ENCODE measurements around the gene PRDX5. TPM values are rescaled to one million over a fixed set of nuclear protein-coding genes. Genes with fewer than 3 reads are reported as not detected.

Gene PRDX5
- total RNA-seq, 2 experiments from 2014 or later = 103 to 105 TPM

DNA sequence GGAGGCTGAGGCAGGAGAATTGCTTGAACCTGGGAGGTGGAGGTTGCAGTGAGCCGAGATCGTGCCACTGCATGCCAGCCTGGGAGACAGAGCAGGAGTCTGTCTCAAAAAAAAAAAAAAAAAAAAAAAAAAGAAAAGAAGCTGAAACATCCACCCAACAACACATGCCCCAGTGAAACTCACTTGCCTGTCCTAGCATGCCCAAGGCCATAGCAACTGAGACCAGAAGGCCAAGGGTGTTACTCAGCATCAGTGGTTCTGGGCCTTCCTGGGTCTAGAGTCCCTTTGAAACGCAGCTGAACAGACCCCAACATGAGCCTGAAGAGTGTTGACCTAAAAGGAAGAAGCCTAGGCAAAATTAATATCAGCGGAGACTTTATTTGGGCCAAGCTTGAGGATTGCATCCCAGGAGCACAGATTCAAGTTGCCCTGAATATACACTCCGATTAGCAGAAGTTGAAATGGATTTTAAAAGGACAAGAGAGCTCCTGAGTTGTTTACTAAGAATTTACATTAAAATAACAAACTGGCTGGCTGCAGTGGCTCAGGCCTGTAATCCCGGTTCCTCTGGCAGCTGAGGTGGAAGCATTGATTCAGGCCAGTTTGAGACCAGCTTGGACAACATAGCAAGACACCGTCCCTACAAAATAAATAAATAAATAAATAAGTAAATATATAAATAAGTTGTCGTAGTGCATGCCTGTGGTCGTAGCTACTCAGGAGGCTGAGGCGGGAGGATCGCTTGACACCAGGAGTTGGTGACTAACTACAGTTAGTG is 7.0 kb downstream of the PRDX5 start:
- Mint-ChIP-seq H3K4me1 (ENCODE audit: low read depth) (peaks cover 6% of the 10 kb centered on the region), H3K9me3 (no peaks in the 10 kb centered on the region), H3K4me3 (no peak overlapping the region), H3K27ac (no peak overlapping the region), H3K36me3 (ENCODE audit: low read depth) (peaks cover 13% of the 10 kb centered on the region), H3K27me3 (no peaks in the 10 kb centered on the region)
- ChIA-PET CTCF (interaction anchor here (1.0 to 1.7 kb wide), 2 partner anchors 24 to 125 kb away, joined by 3 to 7 read pairs; no protein-coding TSS in a partner anchor), POLR2A (interaction anchor here (0.7 to 1.1 kb wide), 2 partner anchors 16 to 1471 kb away, joined by 3 read pairs; no protein-coding TSS in a partner anchor)
- DNase-seq (no peak), ATAC-seq (no peak)
- intact Hi-C loops (cut with micrococcal nuclease) = no loop called here
- no peak for TF ChIP-seq CTCF (IDR thresholded peaks at IDR 0.05)

- H3K4me1 Mint-ChIP-seq (ENCODE audit: low read depth) = peaks cover 14% of the 10 kb centered on the region
- no peaks in the 10 kb centered on the region for H3K36me3 Mint-ChIP-seq (ENCODE audit: low read depth)
- DNase-seq (no peak), ATAC-seq (no peak)
- H3K9me3 Mint-ChIP-seq = no peaks in the 10 kb centered on the region
- no peak overlapping the region for H3K4me3 Mint-ChIP-seq
- no peak overlapping the region for H3K27ac Mint-ChIP-seq
- ChIA-PET CTCF (interaction anchor here (0.8 to 1.5 kb wide), 2 partner anchors 9 to 27 kb away, joined by 4 to 5 read pairs; partner anchors contain the start of gene PRDX5), POLR2A (interaction anchor here (0.8 kb wide), 1 partner anchor 11 kb away, joined by 4 read pairs; no protein-coding TSS in a partner anchor)
- no peaks in the 10 kb centered on the region for H3K27me3 Mint-ChIP-seq
- intact Hi-C loops (cut with micrococcal nuclease) = no loop called here
- no peak for TF ChIP-seq CTCF (IDR thresholded peaks at IDR 0.05)
Measured at GRCh38 chr11:64327375-64327774, 9.5 kb downstream of the PRDX5 start.

GRCh38 chr11:64327993-64328392 is 10.1 kb downstream of the PRDX5 start:
- POLR2A ChIA-PET = interaction anchor here (0.8 kb wide), 1 partner anchor 12 kb away, joined by 4 read pairs; no protein-coding TSS in a partner anchor
- ATAC-seq = no peak
- H3K4me3 Mint-ChIP-seq = no peak overlapping the region
- H3K36me3 Mint-ChIP-seq (ENCODE audit: low read depth) = no peaks in the 10 kb centered on the region
- CTCF ChIA-PET = interaction anchor here (1.5 kb wide), 1 partner anchor 27 kb away, joined by 4 read pairs; no protein-coding TSS in a partner anchor
- H3K4me1 Mint-ChIP-seq (ENCODE audit: low read depth) = peaks cover 14% of the 10 kb centered on the region
- H3K9me3 Mint-ChIP-seq = no peaks in the 10 kb centered on the region
- TF ChIP-seq CTCF (IDR thresholded peaks at IDR 0.05) = no peak
- no peak overlapping the region for H3K27ac Mint-ChIP-seq
- H3K27me3 Mint-ChIP-seq = no peaks in the 10 kb centered on the region
- DNase-seq = no peak
- intact Hi-C loops (cut with micrococcal nuclease) = no loop called here

- POLR2A ChIA-PET = interaction anchor here (0.8 to 4.6 kb wide), 6 partner anchors 10 to 124 kb away, joined by 3 to 29 read pairs (median 6); partner anchors contain the start of genes CCDC88B, ESRRA, PRDX5 and TRMT112
- Mint-ChIP-seq H3K9me3 (no peaks in the 10 kb centered on the region), H3K36me3 (ENCODE audit: low read depth) (peaks cover 8% of the 10 kb centered on the region), H3K4me1 (ENCODE audit: low read depth) (peaks cover 22% of the 10 kb centered on the region), H3K27me3 (no peaks in the 10 kb centered on the region), H3K4me3 (no peak overlapping the region), H3K27ac (no peak overlapping the region)
- DNase-seq = no peak
- TF ChIP-seq CTCF (IDR thresholded peaks at IDR 0.05) = no peak
- intact Hi-C loops (cut with micrococcal nuclease) = no loop called here
- CTCF ChIA-PET = interaction anchor here (0.7 to 5.4 kb wide), 14 partner anchors 8 to 127 kb away, joined by 3 to 75 read pairs (median 6); partner anchors contain the start of genes CCDC88B, PLCB3, PRDX5 and TRMT112
- no peak for ATAC-seq
Measured at GRCh38 chr11:64330888-64331287, 13.0 kb downstream of the PRDX5 start.
